Activated B cell treated with CpG ODN at 0.5 μM for 24 hours (primary cell): Measurements from ENCODE around the gene COL9A3. TPM values are rescaled to one million over a fixed set of nuclear protein-coding genes. Genes with fewer than 3 reads are reported as not detected.
A peak's percentile ranks its signal among the peaks of the same experiment; 100 is the strongest.

ENCODE experiments used
- ATAC-seq: fragments of 200-7000 bp; cut with Tn5 transposase; one replicate; pipeline ENCODE4 v1.10.0; 2021; ENCODE audit warnings: low read depth, mild to moderate bottlenecking, moderate library complexity
- CTCF ChIA-PET: fragments of 350-600 bp; sonication (Branson Sonifier 250); formaldehyde crosslinking; loops from one replicate; lab custom pipeline; 2021; ENCODE audit warnings: antibody characterized with exemption; lab: Charles Lee
- POLR2A ChIA-PET: fragments of 350-600 bp; sonication (Branson Sonifier 250); formaldehyde crosslinking; loops from one replicate; lab custom pipeline; 2021; ENCODE audit warnings: antibody characterized with exemption; lab: Charles Lee
- DNase-seq: peaks from one replicate; pipeline ENCODE4 v3.0.0; 2022
- H3K27ac Mint-ChIP-seq: one replicate; pipeline ENCODE4 v1.8.0; 2020; ENCODE audit warnings: mixed read lengths
- H3K27me3 Mint-ChIP-seq: one replicate; pipeline ENCODE4 v1.8.0; 2021; ENCODE audit warnings: mixed read lengths
- H3K36me3 Mint-ChIP-seq: one replicate; pipeline ENCODE4 v1.8.0; 2021; ENCODE audit warnings: low read depth, mixed read lengths
- H3K4me1 Mint-ChIP-seq: one replicate; pipeline ENCODE4 v1.8.0; 2021; ENCODE audit warnings: mixed read lengths
- H3K4me3 Mint-ChIP-seq: one replicate; pipeline ENCODE4 v1.8.0; 2020; ENCODE audit warnings: mild to moderate bottlenecking, mixed read lengths
- H3K9me3 Mint-ChIP-seq: one replicate; pipeline ENCODE4 v1.8.0; 2020; ENCODE audit warnings: mixed read lengths
- intact Hi-C: fragments of 100-400 bp; cut with micrococcal nuclease; formaldehyde crosslinking; loops from one replicate; pipeline ENCODE4 v1.15.1; 2024
- total RNA-seq: library from RNA; stranded (reverse); gene quantifications from 2 replicates; pipeline ENCODE4 v1.2.3, GENCODE V29; 2022
- TF ChIP-seq, protein P1 (sequence below): fragments of 200-600 bp; IDR thresholded peaks from one replicate; pipeline ENCODE4 v1.8.0; 2022; ENCODE audit warnings: antibody characterized with exemption, mild to moderate bottlenecking

The COL9A3 gene
- total RNA-seq, 1 donor from 2014 or later, result 37.6 TPM

DNA sequence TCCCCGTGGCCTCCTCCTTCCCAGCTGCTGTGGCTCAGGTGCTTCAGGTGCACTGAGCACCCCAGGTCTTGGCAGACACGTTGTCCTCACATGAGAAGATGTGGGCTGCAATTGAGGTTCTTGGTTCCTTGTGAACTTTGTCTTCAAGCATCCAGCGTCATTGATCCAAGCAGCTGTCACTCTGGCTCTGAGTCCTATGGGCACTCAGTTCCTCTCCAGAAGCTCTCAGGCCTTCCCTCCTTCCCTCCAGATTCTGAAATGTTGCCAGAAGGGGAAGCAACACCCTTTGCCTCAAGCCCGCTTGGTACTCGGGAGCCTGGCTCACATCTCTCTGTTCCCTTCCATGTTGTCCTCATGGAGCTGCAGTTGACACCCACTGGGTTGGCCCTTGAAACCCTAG is 29.0 kb upstream of the COL9A3 start:
- TF ChIP-seq, protein P1, sequence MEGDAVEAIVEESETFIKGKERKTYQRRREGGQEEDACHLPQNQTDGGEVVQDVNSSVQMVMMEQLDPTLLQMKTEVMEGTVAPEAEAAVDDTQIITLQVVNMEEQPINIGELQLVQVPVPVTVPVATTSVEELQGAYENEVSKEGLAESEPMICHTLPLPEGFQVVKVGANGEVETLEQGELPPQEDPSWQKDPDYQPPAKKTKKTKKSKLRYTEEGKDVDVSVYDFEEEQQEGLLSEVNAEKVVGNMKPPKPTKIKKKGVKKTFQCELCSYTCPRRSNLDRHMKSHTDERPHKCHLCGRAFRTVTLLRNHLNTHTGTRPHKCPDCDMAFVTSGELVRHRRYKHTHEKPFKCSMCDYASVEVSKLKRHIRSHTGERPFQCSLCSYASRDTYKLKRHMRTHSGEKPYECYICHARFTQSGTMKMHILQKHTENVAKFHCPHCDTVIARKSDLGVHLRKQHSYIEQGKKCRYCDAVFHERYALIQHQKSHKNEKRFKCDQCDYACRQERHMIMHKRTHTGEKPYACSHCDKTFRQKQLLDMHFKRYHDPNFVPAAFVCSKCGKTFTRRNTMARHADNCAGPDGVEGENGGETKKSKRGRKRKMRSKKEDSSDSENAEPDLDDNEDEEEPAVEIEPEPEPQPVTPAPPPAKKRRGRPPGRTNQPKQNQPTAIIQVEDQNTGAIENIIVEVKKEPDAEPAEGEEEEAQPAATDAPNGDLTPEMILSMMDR, result no peak
- H3K27me3 Mint-ChIP-seq, result no peaks in the 10 kb centered on the region

DNA sequence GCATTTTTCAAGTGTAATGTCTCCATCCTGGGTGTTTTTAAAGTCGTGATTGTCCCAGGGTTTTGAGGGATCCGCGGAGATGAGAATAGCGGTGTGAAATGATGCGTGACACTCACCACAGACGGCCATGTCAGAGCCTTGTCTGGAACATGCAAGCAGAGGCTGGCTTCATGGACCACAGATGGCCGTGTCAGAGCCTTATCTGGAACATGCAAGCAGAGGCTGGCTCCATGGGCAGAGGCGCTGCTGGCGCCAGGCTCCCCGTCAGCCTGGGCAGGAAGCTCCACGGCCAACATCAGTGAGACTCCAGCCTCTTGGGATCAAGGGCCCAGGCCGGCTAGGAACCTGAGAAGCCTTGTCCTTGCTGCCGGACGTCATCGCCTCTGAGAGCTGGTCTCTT is 28.2 kb upstream of the COL9A3 start:
- H3K4me3 Mint-ChIP-seq, result no peak overlapping the region
- DNase-seq (no peak), ATAC-seq (no peak)
- no peaks in the 10 kb centered on the region for H3K27me3 Mint-ChIP-seq
- TF ChIP-seq, protein P1, result no peak
- no peaks in the 10 kb centered on the region for H3K36me3 Mint-ChIP-seq
- intact Hi-C loops, result no loop called here
- POLR2A ChIA-PET, result no interaction called here
- no peaks in the 10 kb centered on the region for H3K9me3 Mint-ChIP-seq
- CTCF ChIA-PET, result interaction anchor here (0.7 kb wide), 1 partner anchor 378 kb away, joined by 3 read pairs; no protein-coding TSS in a partner anchor
- H3K4me1 Mint-ChIP-seq, result peaks cover 19% of the 10 kb centered on the region
- no peak overlapping the region for H3K27ac Mint-ChIP-seq

More for the DNA sequence above, 29.0 kb upstream of the COL9A3 start:
- intact Hi-C loops, result no loop called here
- peaks cover 12% of the 10 kb centered on the region for H3K4me1 Mint-ChIP-seq
- no peak overlapping the region for H3K27ac Mint-ChIP-seq
- H3K36me3 Mint-ChIP-seq, result no peaks in the 10 kb centered on the region
- no peak overlapping the region for H3K4me3 Mint-ChIP-seq
- ATAC-seq (no peak), DNase-seq (no peak)
- CTCF ChIA-PET, result interaction anchor here (0.7 to 1.2 kb wide), 2 partner anchors 17 to 378 kb away, joined by 3 read pairs; no protein-coding TSS in a partner anchor
- POLR2A ChIA-PET, result no interaction called here
- no peaks in the 10 kb centered on the region for H3K9me3 Mint-ChIP-seq

DNA sequence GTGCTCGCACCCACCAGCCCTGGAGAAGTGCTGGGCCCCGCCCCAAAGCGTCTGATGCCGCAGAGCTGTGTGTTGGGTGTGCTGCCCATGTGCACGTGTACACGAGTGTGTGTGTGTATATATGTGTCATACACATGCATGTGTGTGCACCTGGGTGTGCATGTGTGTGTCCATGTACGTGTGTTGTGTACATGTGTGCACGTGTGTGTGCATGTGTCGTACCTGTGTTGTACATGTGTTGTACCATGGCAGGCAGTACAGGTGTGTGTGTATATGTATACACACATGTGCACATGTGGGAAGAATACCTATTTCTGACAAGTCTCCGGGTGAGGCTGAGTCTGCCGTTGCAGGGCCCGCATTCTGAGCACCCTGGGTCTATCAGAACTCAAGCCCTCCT is 26.8 kb upstream of the COL9A3 start:
- CTCF ChIA-PET, result interaction anchor here (0.8 kb wide), 1 partner anchor 173 kb away, joined by 4 read pairs; no protein-coding TSS in a partner anchor
- Mint-ChIP-seq H3K27ac (no peak overlapping the region), H3K36me3 (no peaks in the 10 kb centered on the region)

DNA sequence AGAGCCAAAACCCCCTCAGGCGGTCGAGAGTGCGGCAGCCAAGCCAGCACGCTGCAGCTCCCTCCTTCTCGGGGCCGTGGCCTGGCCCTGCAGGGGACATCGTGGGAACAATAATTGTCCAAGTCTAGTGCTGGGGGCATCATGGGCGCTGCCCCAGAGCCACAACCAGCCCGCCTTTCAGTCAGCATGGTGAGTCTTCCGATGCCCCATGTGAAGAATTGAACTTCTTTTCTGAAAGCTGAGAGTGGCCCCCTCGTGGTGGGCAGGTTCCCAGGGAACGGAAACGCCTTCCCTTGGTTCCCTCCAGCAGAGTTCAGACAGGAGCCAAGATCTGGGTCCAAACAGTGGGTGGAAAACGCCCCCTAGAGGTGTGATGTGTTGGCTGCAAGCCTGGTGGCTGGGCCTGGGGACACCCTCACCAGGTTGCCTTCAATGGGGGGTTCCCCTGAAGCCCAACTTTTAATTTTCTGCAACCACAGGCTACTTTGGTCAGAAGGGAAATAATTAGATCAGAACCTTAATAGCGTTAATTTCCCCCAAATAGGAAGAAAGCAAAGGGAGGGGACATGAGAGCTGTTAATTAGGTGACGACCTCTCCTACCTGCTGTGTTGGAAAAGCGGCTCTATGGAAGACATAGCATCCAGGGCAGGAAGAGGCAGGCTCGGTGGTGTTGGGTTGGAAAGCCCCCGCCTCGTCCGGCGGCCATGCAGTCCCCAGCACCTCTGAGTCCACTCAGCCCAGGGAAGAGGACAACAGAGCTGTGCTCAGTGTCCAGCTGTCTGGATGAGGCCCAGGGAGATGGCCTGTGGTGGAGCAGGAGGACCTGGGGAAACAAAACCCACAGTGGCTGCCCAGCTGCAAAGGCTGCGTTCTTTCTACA is 25.3 kb upstream of the COL9A3 start:
- Mint-ChIP-seq H3K4me3 (no peak overlapping the region), H3K4me1 (peaks cover 31% of the 10 kb centered on the region), H3K27me3 (no peaks in the 10 kb centered on the region), H3K27ac (peak overlapping the region; percentile 66), H3K36me3 (no peaks in the 10 kb centered on the region), H3K9me3 (no peaks in the 10 kb centered on the region)
- DNase-seq, result peak; percentile 54
- ChIA-PET CTCF (interaction anchor here (0.6 to 2.5 kb wide), 11 partner anchors 17 to 382 kb away, joined by 3 to 16 read pairs (median 4); no protein-coding TSS in a partner anchor), POLR2A (interaction anchor here (1.0 to 1.3 kb wide), 4 partner anchors 140 to 174 kb away, joined by 3 to 4 read pairs (median 4); partner anchors contain the start of gene SLCO4A1)
- TF ChIP-seq, protein P1, result no peak
- no peak for ATAC-seq
- intact Hi-C loops, result loop anchor here (1.0 to 5.0 kb wide), 5 partner anchors 123 to 669 kb away; partner anchors contain the start of gene LSM14B

More for the DNA sequence above, 26.8 kb upstream of the COL9A3 start:
- DNase-seq (no peak), ATAC-seq (no peak)
- Mint-ChIP-seq H3K4me1 (peaks cover 29% of the 10 kb centered on the region), H3K27me3 (no peaks in the 10 kb centered on the region), H3K9me3 (no peaks in the 10 kb centered on the region), H3K4me3 (no peak overlapping the region)
- intact Hi-C loops, result loop anchor here (5.0 kb wide), 1 partner anchor 668 kb away; the partner anchor contains the start of gene LSM14B
- POLR2A ChIA-PET, result no interaction called here
- TF ChIP-seq, protein P1, result no peak
